H1 (cell line): ENCODE data around the gene COX7B2. TPM values are rescaled to one million over a fixed set of nuclear protein-coding genes. Genes with fewer than 3 reads are reported as not detected.

Experiments
- CTCF ChIA-PET: fragments of 300-600 bp; sonication (Branson Sonifier 250); formaldehyde crosslinking; loops from one replicate; lab custom pipeline; 2021; ENCODE audit not compliant: partially characterized antibody; lab: Charles Lee
- POLR2A ChIA-PET: fragments of 300-600 bp; sonication (Branson Sonifier 250); formaldehyde crosslinking; loops from one replicate; lab custom pipeline; 2021; ENCODE audit warnings: inconsistent platforms; ENCODE audit not compliant: partially characterized antibody; lab: Charles Lee
- DNase-seq, 2 experiments: peaks; one replicate each; pipeline versions ENCODE4 v3.0.0 to v3.0.0-alpha.2; 2010 to 2022; ENCODE audit warnings: low spot score in 2 of 2, low read depth in 1 of 2, mixed read lengths in 1 of 2
- FAIRE-seq: peaks from 2 replicates; lab custom pipeline; 2011; peaks lifted over from hg19 to GRCh38; lab: Jason Lieb, UNC
- H2AFZ ChIP-seq: 2 replicates; pipeline ENCODE4 v1.8.1; 2012; ENCODE audit warnings: low read length, inconsistent platforms
- H2AK5ac ChIP-seq: 2 replicates; pipeline ENCODE4 v1.6.1; 2013; ENCODE audit warnings: low read depth, low read length
- H2BK120ac ChIP-seq: replicated peaks from 2 replicates; pipeline ENCODE3; 2013; ENCODE audit warnings: low read depth, low read length, inconsistent platforms
- H2BK12ac ChIP-seq: 2 replicates; pipeline ENCODE4 v1.6.1; 2013; ENCODE audit warnings: low read depth, low read length
- H2BK15ac ChIP-seq: 2 replicates; pipeline ENCODE4 v1.6.1; 2013; ENCODE audit warnings: low read length
- H2BK20ac ChIP-seq: 2 replicates; pipeline ENCODE4 v1.6.1; 2013; ENCODE audit warnings: low read length
- H2BK5ac ChIP-seq: 2 replicates; pipeline ENCODE4 v1.6.1; 2013; ENCODE audit warnings: low read depth, low read length
- H3K14ac ChIP-seq: 2 replicates; pipeline ENCODE4 v1.6.1; 2013; ENCODE audit warnings: inconsistent platforms; ENCODE audit not compliant: insufficient read length
- H3K18ac ChIP-seq: 2 replicates; pipeline ENCODE4 v1.6.1; 2013; ENCODE audit warnings: low read length; ENCODE audit errors: extremely low read depth
- H3K23ac ChIP-seq: 2 replicates; pipeline ENCODE4 v1.6.1; 2013; ENCODE audit warnings: inconsistent platforms; ENCODE audit not compliant: insufficient read length
- H3K23me2 ChIP-seq: 2 replicates; pipeline ENCODE4 v1.6.1; 2013; ENCODE audit warnings: low read depth, low read length
- H3K27ac ChIP-seq: 2 replicates; pipeline ENCODE4 v1.6.1; 2011; ENCODE audit warnings: low read depth, low read length, inconsistent platforms
- H3K27me3 ChIP-seq, 4 experiments: replicated peaks in 1 of 4; 1 replicate in 1 of 4; 2 replicates in 3 of 4; pipeline versions ENCODE4 v1.6.1 to v1.8.1; 2011 to 2013; ENCODE audit warnings: low read length in 3 of 4, mild to moderate bottlenecking in 3 of 4, inconsistent platforms in 2 of 4, mixed read lengths in 2 of 4, moderate library complexity in 1 of 4; ENCODE audit not compliant: control insufficient read depth in 3 of 4, insufficient read depth in 3 of 4; ENCODE audit errors: extremely low read depth in 1 of 4
- H3K36me3 ChIP-seq, 4 experiments: 2 replicates each; pipeline versions ENCODE4 v1.6.1 to v1.8.1; 2011 to 2013; ENCODE audit warnings: mild to moderate bottlenecking in 4 of 4, low read length in 3 of 4, moderate library complexity in 2 of 4, control low read depth in 1 of 4, inconsistent platforms in 1 of 4; ENCODE audit not compliant: insufficient read depth in 4 of 4, control insufficient read depth in 2 of 4
- H3K4ac ChIP-seq: replicated peaks from 2 replicates; pipeline ENCODE3; 2013; ENCODE audit warnings: low read length, low read depth, mixed read lengths, inconsistent platforms; ENCODE audit not compliant: insufficient read length
- H3K4me1 ChIP-seq, 4 experiments: replicated peaks in 1 of 4; 1 replicate in 1 of 4; 2 replicates in 3 of 4; pipeline versions ENCODE4 v1.6.1 to v1.8.1; 2011 to 2013; ENCODE audit warnings: low read length in 3 of 4, inconsistent platforms in 2 of 4, mixed read lengths in 1 of 4; ENCODE audit not compliant: insufficient read depth in 4 of 4, control insufficient read depth in 3 of 4
- H3K4me2 ChIP-seq, 2 experiments: 2 replicates each; pipeline versions ENCODE4 v1.6.1 to v1.8.1; 2011 to 2013; ENCODE audit warnings: low read depth in 2 of 2, low read length in 2 of 2, control low read depth in 1 of 2, inconsistent platforms in 1 of 2, mild to moderate bottlenecking in 1 of 2; ENCODE audit not compliant: insufficient read depth in 1 of 2
- H3K4me3 ChIP-seq, 4 experiments: fragments of 200-600, 300-600 bp in 1 of 4; sonication (generic), shearing (Covaris generic), sonication (Bioruptor Twin) in 1 of 4; 2 replicates each; pipeline versions ENCODE4 v1.5.1 to v1.8.1; 2011 to 2016; ENCODE audit warnings: low read length in 4 of 4, low read depth in 3 of 4, control low read depth in 2 of 4, inconsistent platforms in 2 of 4, mild to moderate bottlenecking in 2 of 4, mixed read lengths in 1 of 4, moderate library complexity in 1 of 4; ENCODE audit not compliant: insufficient read depth in 2 of 4; ENCODE audit errors: extremely low read depth in 1 of 4
- H3K56ac ChIP-seq: replicated peaks from 2 replicates; pipeline ENCODE3; 2013; ENCODE audit warnings: low read depth, mild to moderate bottlenecking, mixed read lengths, low read length, inconsistent platforms; ENCODE audit not compliant: insufficient read length
- H3K79me1 ChIP-seq: 2 replicates; pipeline ENCODE4 v1.6.1; 2013; ENCODE audit warnings: low read depth, low read length, control low read depth
- H3K79me2 ChIP-seq, 2 experiments: 2 replicates each; pipeline versions ENCODE4 v1.6.1 to v1.8.1; 2012 to 2013; ENCODE audit warnings: low read length in 2 of 2, mild to moderate bottlenecking in 2 of 2, inconsistent platforms in 1 of 2; ENCODE audit not compliant: insufficient read depth in 2 of 2, control insufficient read depth in 1 of 2
- H3K9ac ChIP-seq, 4 experiments: replicated peaks in 1 of 4; 1 replicate in 1 of 4; 2 replicates in 3 of 4; pipeline versions ENCODE4 v1.6.1 to v1.8.1; 2011 to 2013; ENCODE audit warnings: low read depth in 3 of 4, low read length in 3 of 4, control low read depth in 2 of 4, mild to moderate bottlenecking in 2 of 4, moderate library complexity in 2 of 4, inconsistent platforms in 1 of 4; ENCODE audit errors: extremely low read depth in 1 of 4
- H3K9me3 ChIP-seq, 2 experiments: 2 replicates each; pipeline versions ENCODE4 v1.6.1 to v1.8.1; 2012 to 2013; ENCODE audit warnings: mild to moderate bottlenecking in 2 of 2, moderate library complexity in 2 of 2, control low read depth in 1 of 2, inconsistent platforms in 1 of 2, low read depth in 1 of 2, low read length in 1 of 2, mixed read lengths in 1 of 2; ENCODE audit not compliant: insufficient read depth in 2 of 2
- H4K20me1 ChIP-seq, 2 experiments: replicated peaks in 1 of 2; 2 replicates each; pipeline versions ENCODE3 to v1.8.1; 2011 to 2013; ENCODE audit warnings: inconsistent platforms in 2 of 2, low read length in 2 of 2, mild to moderate bottlenecking in 1 of 2; ENCODE audit not compliant: insufficient read depth in 2 of 2, control insufficient read depth in 1 of 2
- H4K5ac ChIP-seq: 2 replicates; pipeline ENCODE4 v1.6.1; 2013; ENCODE audit warnings: low read length, low read depth, mixed read lengths, inconsistent platforms; ENCODE audit not compliant: insufficient read length
- H4K8ac ChIP-seq: 2 replicates; pipeline ENCODE4 v1.8.0; 2013; ENCODE audit warnings: mild to moderate bottlenecking, moderate library complexity, low read length, inconsistent platforms; ENCODE audit not compliant: insufficient read depth; ENCODE audit errors: extremely low read depth
- H4K91ac ChIP-seq: replicated peaks from 2 replicates; pipeline ENCODE3; 2013; ENCODE audit warnings: low read length, mixed read lengths, inconsistent platforms; ENCODE audit not compliant: insufficient read length
- ASH2L ChIP-seq: fragments of 200-600, 300-600 bp; sonication (generic); IDR thresholded peaks from one replicate; pipeline ENCODE4 v1.7.1; 2017; ENCODE audit warnings: low read length
- CBX8 ChIP-seq: fragments of 300-800, 300-1000 bp; sonication (generic); IDR thresholded peaks from 2 replicates; pipeline ENCODE4 v1.7.1; 2016; ENCODE audit warnings: low read depth, low read length, borderline replicate concordance
- EZH2 ChIP-seq: fragments of 200-600 bp; sonication (generic); IDR thresholded peaks from 2 replicates; pipeline ENCODE4 v1.7.1; 2012; ENCODE audit warnings: low read depth, mild to moderate bottlenecking, moderate library complexity, low read length, inconsistent platforms; ENCODE audit not compliant: severe bottlenecking
- FOSL1 ChIP-seq: IDR thresholded peaks from 2 replicates; pipeline ENCODE4 v1.6.1; 2011; ENCODE audit warnings: mild to moderate bottlenecking, low read depth, low read length, moderate library complexity; ENCODE audit not compliant: insufficient read depth
- GABPA ChIP-seq: IDR thresholded peaks from 2 replicates; pipeline ENCODE4 v1.6.1; 2011; ENCODE audit warnings: mild to moderate bottlenecking, low read length, moderate library complexity, borderline replicate concordance; ENCODE audit not compliant: insufficient read depth
- KDM5A ChIP-seq: fragments of 200-600 bp; IDR thresholded peaks from 2 replicates; pipeline ENCODE4 v1.7.1; 2012; ENCODE audit warnings: mild to moderate bottlenecking, low read length, inconsistent platforms, mixed read lengths
- MAX ChIP-seq: IDR thresholded peaks from 2 replicates; pipeline ENCODE4 v1.6.1; 2012; ENCODE audit warnings: inconsistent platforms
- NRF1 ChIP-seq: IDR thresholded peaks from 2 replicates; pipeline ENCODE4 v1.6.1; 2011; ENCODE audit warnings: mild to moderate bottlenecking, low read depth, low read length, improper control_type of control experiment
- POLR2AphosphoS5 ChIP-seq: IDR thresholded peaks from 2 replicates; pipeline ENCODE4 v1.6.1; 2011; ENCODE audit warnings: low read depth, low read length
- POU5F1 ChIP-seq: IDR thresholded peaks from 2 replicates; pipeline ENCODE4 v1.6.1; 2011; ENCODE audit warnings: low read depth, mild to moderate bottlenecking, low read length, moderate library complexity
- SAP30 ChIP-seq: fragments of 300-600 bp; sonication (generic); IDR thresholded peaks from 2 replicates; pipeline ENCODE4 v1.7.1; 2012; ENCODE audit warnings: low read length, moderate library complexity, mild to moderate bottlenecking, inconsistent platforms; ENCODE audit not compliant: insufficient read depth, insufficient replicate concordance
- SIRT6 ChIP-seq: IDR thresholded peaks from one replicate; pipeline ENCODE4 v1.7.1; 2012; ENCODE audit warnings: low read length, inconsistent platforms
- SP1 ChIP-seq: IDR thresholded peaks from 2 replicates; pipeline ENCODE4 v1.6.1; 2011; ENCODE audit warnings: low read depth, low read length
- SP4 ChIP-seq: IDR thresholded peaks from 2 replicates; pipeline ENCODE4 v1.6.1; 2012; ENCODE audit warnings: low read length, inconsistent platforms
- SRF ChIP-seq: IDR thresholded peaks from 2 replicates; pipeline ENCODE4 v1.6.1; 2011; ENCODE audit warnings: mild to moderate bottlenecking, low read depth, low read length, moderate library complexity
- TAF1 ChIP-seq: IDR thresholded peaks from 2 replicates; pipeline ENCODE4 v1.6.1; 2011; ENCODE audit warnings: mild to moderate bottlenecking, low read depth, low read length
- YY1 ChIP-seq: IDR thresholded peaks from 2 replicates; pipeline ENCODE4 v1.6.1; 2011; ENCODE audit warnings: low read depth, mild to moderate bottlenecking, low read length
- polyA plus RNA-seq, 7 experiments: library from polyadenylated mRNA; depleted of rRNA in 3 of 7; stranded (reverse) in 5 of 7; unstranded in 2 of 7; fragments of >200 nt in 5 of 7; fragments of 200-250 nt in 2 of 7; gene quantifications; 1 replicate in 5 of 7; 2 replicates in 1 of 7; 4 replicates in 1 of 7; pipeline versions ENCODE4 v1.2.1 to v1.2.3, GENCODE V29; 2011 to 2013; ENCODE audit warnings: missing spikeins in 2 of 7, mixed read lengths in 2 of 7
- total RNA-seq: library from RNA; stranded (reverse); fragmentation: NEBNext Ultra II Directional; extraction: Animal tissue kit (Norgen Biotek cat#: 25700); gene quantifications from 2 replicates; pipeline ENCODE4 v1.2.1, GENCODE V29; 2021

The COX7B2 gene
- total and polyA plus RNA-seq, 2 of the 8 experiments (the other 6 are each of a cell fraction or from before 2014, with no cell fraction given): not detected

- no peak overlapping the region for H3K23ac ChIP-seq
- no peak overlapping the region for H4K8ac ChIP-seq
- H3K27ac ChIP-seq: no peak overlapping the region
- H3K4ac ChIP-seq: no peak overlapping the region
- no peaks in the 10 kb centered on the region for H3K36me3 ChIP-seq
- H2AK5ac ChIP-seq: no peak overlapping the region
- H4K20me1 ChIP-seq: no peaks in the 10 kb centered on the region
- FAIRE-seq (no peak), DNase-seq (no peak)
- H4K5ac ChIP-seq: no peak overlapping the region
- no peaks in the 10 kb centered on the region for H3K23me2 ChIP-seq
- H3K4me2 ChIP-seq: no peak overlapping the region
- H3K79me2 ChIP-seq: no peaks in the 10 kb centered on the region
- no peaks in the 10 kb centered on the region for H3K79me1 ChIP-seq
- H3K9me3 ChIP-seq: no peaks in the 10 kb centered on the region
- H2BK12ac ChIP-seq: no peak overlapping the region
- H3K27me3 ChIP-seq: no peaks in the 10 kb centered on the region
- POLR2A ChIA-PET: no interaction called here
- no peak overlapping the region for H2AFZ ChIP-seq
- H3K9ac ChIP-seq: no peak overlapping the region
- H2BK20ac ChIP-seq: no peak overlapping the region
- CTCF ChIA-PET: interaction anchor here (1.3 kb wide), 1 partner anchor 66 kb away, joined by 3 read pairs; no protein-coding TSS in a partner anchor
- H4K91ac ChIP-seq: no peak overlapping the region
- no peak overlapping the region for H3K56ac ChIP-seq
- H3K18ac ChIP-seq: no peak overlapping the region
- H3K4me1 ChIP-seq: no peaks in the 10 kb centered on the region
- H2BK15ac ChIP-seq: no peak overlapping the region
- H2BK120ac ChIP-seq: no peak overlapping the region
- no peak overlapping the region for H3K4me3 ChIP-seq
- no peak overlapping the region for H3K14ac ChIP-seq
- no peak overlapping the region for H2BK5ac ChIP-seq
- TF ChIP-seq MAX: no peak
- TF ChIP-seq SIRT6: no peak
- no peak for TF ChIP-seq GABPA
- no peak for TF ChIP-seq SAP30
- no peak for TF ChIP-seq YY1
- no peak for TF ChIP-seq POU5F1
- no peak for TF ChIP-seq SRF
- TF ChIP-seq SP4: no peak
- no peak for TF ChIP-seq ASH2L
- TF ChIP-seq FOSL1: no peak
- no peak for TF ChIP-seq EZH2
- no peak for TF ChIP-seq NRF1
- no peak for TF ChIP-seq POLR2AphosphoS5
- no peak for TF ChIP-seq SP1
- no peak for TF ChIP-seq TAF1
- TF ChIP-seq CBX8: no peak
- no peak for TF ChIP-seq KDM5A
Measured at GRCh38 chr4:46927201-46927600, 18.2 kb upstream of the COX7B2 start.
